ENCODE results near the gene POFUT2.

The POFUT2 gene

GRCh38 chr21:45250914-45251634 lies 36.6 kb downstream of the POFUT2 start:
- DNase-seq (ENCODE audit: low read depth in 2 of 2, low spot score in 1 of 2): no peak

GRCh38 chr21:45250272-45250671 lies 37.4 kb downstream of the POFUT2 start:
- no peak for DNase-seq (ENCODE audit: low read depth in 2 of 2, low spot score in 1 of 2)

GRCh38 chr21:45249626-45250025 lies 38.1 kb downstream of the POFUT2 start:
- no peak for DNase-seq (ENCODE audit: low read depth in 2 of 2, low spot score in 1 of 2)

- DNase-seq (ENCODE audit: low read depth in 2 of 2, low spot score in 1 of 2): no peak
Observed at GRCh38 chr21:45248893-45249381, 38.8 kb downstream of the POFUT2 start.

GRCh38 chr21:45248301-45248892 lies 39.3 kb downstream of the POFUT2 start:
- no peak for DNase-seq (ENCODE audit: low read depth in 2 of 2, low spot score in 1 of 2)

- DNase-seq (ENCODE audit: low read depth in 2 of 2, low spot score in 1 of 2): no peak
Observed at GRCh38 chr21:45246386-45247320, 41.0 kb downstream of the POFUT2 start.

- DNase-seq (ENCODE audit: low read depth in 2 of 2, low spot score in 1 of 2): no peak
Observed at GRCh38 chr21:45244799-45245340, 42.8 kb downstream of the POFUT2 start.

- DNase-seq (ENCODE audit: low read depth in 2 of 2, low spot score in 1 of 2): no peak
Observed at GRCh38 chr21:45243603-45244002, 44.1 kb downstream of the POFUT2 start.

GRCh38 chr21:45241357-45241756 lies 46.3 kb downstream of the POFUT2 start:
- DNase-seq (ENCODE audit: low read depth in 2 of 2, low spot score in 1 of 2): no peak

GRCh38 chr21:45237401-45237800 lies 50.3 kb downstream of the POFUT2 start:
- no peak for DNase-seq (ENCODE audit: low read depth in 2 of 2, low spot score in 1 of 2)

GRCh38 chr21:45236481-45236880 lies 51.2 kb downstream of the POFUT2 start:
- no peak for DNase-seq (ENCODE audit: low read depth in 2 of 2, low spot score in 1 of 2)

GRCh38 chr21:45235488-45235887 lies 52.2 kb downstream of the POFUT2 start:
- no peak for DNase-seq (ENCODE audit: low read depth in 2 of 2, low spot score in 1 of 2)

GRCh38 chr21:45234965-45235364 lies 52.7 kb downstream of the POFUT2 start:
- no peak for DNase-seq (ENCODE audit: low read depth in 2 of 2, low spot score in 1 of 2)

GRCh38 chr21:45234127-45234526 lies 53.6 kb downstream of the POFUT2 start:
- no peak for DNase-seq (ENCODE audit: low read depth in 2 of 2, low spot score in 1 of 2)

- no peak for DNase-seq (ENCODE audit: low read depth in 2 of 2, low spot score in 1 of 2)
Observed at GRCh38 chr21:45231705-45232104, 56.0 kb downstream of the POFUT2 start.

- no peak for DNase-seq (ENCODE audit: low read depth in 2 of 2, low spot score in 1 of 2)
Observed at GRCh38 chr21:45228656-45229240, 58.9 kb downstream of the POFUT2 start.

- peak; percentile 42 to 59 for DNase-seq (ENCODE audit: low read depth in 2 of 2, low spot score in 1 of 2)
Observed at GRCh38 chr21:45228171-45228641, 59.5 kb downstream of the POFUT2 start.

- no peak for DNase-seq (ENCODE audit: low read depth in 2 of 2, low spot score in 1 of 2)
Observed at GRCh38 chr21:45227735-45228134, 60.0 kb downstream of the POFUT2 start.

GRCh38 chr21:45226540-45227326 lies 61.0 kb downstream of the POFUT2 start:
- no peak for DNase-seq (ENCODE audit: low read depth in 2 of 2, low spot score in 1 of 2)

GRCh38 chr21:45225741-45226327 lies 61.9 kb downstream of the POFUT2 start:
- no peak for DNase-seq (ENCODE audit: low read depth in 2 of 2, low spot score in 1 of 2)

Data from stimulated activated CD8-positive, alpha-beta memory T cell treated with anti-CD3 and anti-CD28 coated beads, Interleukin-4, amount 100 ng/mL, for 1 hour (primary cell).